GM23248 (cell line): ENCODE data around the gene FAM229A.

Source experiments
- EZH2 ChIP-seq: fragments of 200-600 bp; sonication (generic); IDR thresholded peaks from 2 replicates; pipeline ENCODE4 v1.6.1; 2018; ENCODE audit warnings: antibody characterized with exemption, mild to moderate bottlenecking; ENCODE audit not compliant: insufficient read depth, poor library complexity, severe bottlenecking
- EZH2phosphoT487 ChIP-seq: fragments of 200-600 bp; sonication (generic); IDR thresholded peaks from 2 replicates; pipeline ENCODE4 v1.6.1; 2018; ENCODE audit warnings: antibody characterized with exemption, moderate library complexity, mild to moderate bottlenecking, low read depth; ENCODE audit not compliant: insufficient read depth

GRCh38 chr1:32316903-32317277 is 45.4 kb downstream of the FAM229A start:
- TF ChIP-seq EZH2 (no peak), EZH2phosphoT487 (no peak)
